ENCODE measurements around the gene CARD19.

DNA sequence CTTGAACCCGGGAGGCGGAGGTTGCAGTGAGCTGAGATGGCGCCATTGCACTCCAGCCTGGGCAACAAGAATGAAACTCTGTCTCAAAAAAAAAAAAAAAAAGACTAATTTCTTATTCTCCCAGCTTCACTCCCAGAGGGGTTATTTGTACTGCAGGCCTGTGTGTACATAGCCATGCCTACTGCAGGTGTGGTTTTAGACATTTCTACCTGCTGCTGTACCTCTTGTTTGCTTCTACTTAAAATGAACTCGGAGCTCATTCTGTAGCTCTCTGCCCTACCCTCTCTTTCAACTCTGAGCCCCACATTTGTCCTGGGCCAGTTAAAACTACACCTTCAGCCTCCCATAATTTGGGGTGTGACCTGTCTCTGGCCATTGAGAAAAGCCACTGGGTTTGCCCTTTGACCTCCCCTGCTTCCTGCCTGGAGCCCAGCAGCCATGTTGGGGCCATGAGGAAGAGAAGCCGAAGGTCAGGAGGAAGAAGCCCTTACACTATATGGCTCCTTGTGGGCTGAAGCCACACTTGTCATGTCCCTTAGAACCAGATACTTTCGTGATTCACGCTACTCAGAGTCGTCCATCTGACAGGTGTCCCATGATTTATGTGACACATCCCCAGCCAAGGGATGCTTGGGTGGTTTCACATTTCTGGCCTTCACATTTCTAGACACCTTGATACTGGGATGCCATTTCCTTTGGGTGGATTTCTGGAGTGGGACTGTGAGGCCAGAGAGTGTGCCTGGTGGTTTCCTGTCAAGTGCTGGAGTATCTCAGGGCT is 9.4 kb upstream of the CARD19 start:
- TF ChIP-seq, protein P1, sequence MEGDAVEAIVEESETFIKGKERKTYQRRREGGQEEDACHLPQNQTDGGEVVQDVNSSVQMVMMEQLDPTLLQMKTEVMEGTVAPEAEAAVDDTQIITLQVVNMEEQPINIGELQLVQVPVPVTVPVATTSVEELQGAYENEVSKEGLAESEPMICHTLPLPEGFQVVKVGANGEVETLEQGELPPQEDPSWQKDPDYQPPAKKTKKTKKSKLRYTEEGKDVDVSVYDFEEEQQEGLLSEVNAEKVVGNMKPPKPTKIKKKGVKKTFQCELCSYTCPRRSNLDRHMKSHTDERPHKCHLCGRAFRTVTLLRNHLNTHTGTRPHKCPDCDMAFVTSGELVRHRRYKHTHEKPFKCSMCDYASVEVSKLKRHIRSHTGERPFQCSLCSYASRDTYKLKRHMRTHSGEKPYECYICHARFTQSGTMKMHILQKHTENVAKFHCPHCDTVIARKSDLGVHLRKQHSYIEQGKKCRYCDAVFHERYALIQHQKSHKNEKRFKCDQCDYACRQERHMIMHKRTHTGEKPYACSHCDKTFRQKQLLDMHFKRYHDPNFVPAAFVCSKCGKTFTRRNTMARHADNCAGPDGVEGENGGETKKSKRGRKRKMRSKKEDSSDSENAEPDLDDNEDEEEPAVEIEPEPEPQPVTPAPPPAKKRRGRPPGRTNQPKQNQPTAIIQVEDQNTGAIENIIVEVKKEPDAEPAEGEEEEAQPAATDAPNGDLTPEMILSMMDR (IDR thresholded peaks at IDR 0.05; ENCODE audit: low read depth, low read length, poor library complexity, severe bottlenecking), result no peak
- TF ChIP-seq EZH2phosphoT487 (IDR thresholded peaks at IDR 0.05; ENCODE audit: borderline replicate concordance, low read length), result no peak

Measured in DOHH2 (cell line).